Epidermal melanocyte (primary cell): ENCODE measurements around the gene SMPDL3A.

Experiments used
- DNase-seq: peaks from one replicate; pipeline ENCODE4 v3.0.0; 2011; ENCODE audit warnings: low spot score; ENCODE audit not compliant: insufficient read length

Gene SMPDL3A

GRCh38 chr6:122775975-122776374 lies 13.1 kb upstream of the SMPDL3A start:
- no peak for DNase-seq

- no peak for DNase-seq
Measured at GRCh38 chr6:122778302-122778701, 10.8 kb upstream of the SMPDL3A start.

GRCh38 chr6:122778985-122779661 lies 9.9 kb upstream of the SMPDL3A start:
- DNase-seq = no peak

GRCh38 chr6:122779667-122780066 lies 9.4 kb upstream of the SMPDL3A start, which contains the start of gene FABP7:
TSS of gene FABP7 (plus strand) at chr6:122779716. CDS start at chr6:122779795, 79 bp downstream.
- DNase-seq = no peak

GRCh38 chr6:122780114-122780513 lies 8.9 kb upstream of the SMPDL3A start:
- DNase-seq = no peak

GRCh38 chr6:122781716-122782115 lies 7.3 kb upstream of the SMPDL3A start:
- no peak for DNase-seq

GRCh38 chr6:122783401-122783800 lies 5.7 kb upstream of the SMPDL3A start:
- DNase-seq = no peak

- no peak for DNase-seq
Measured at GRCh38 chr6:122785891-122786290, 3.2 kb upstream of the SMPDL3A start.

GRCh38 chr6:122787721-122788120 lies 1.3 kb upstream of the SMPDL3A start:
- DNase-seq = no peak

GRCh38 chr6:122788208-122788607 lies 850 bp upstream of the SMPDL3A start:
- no peak for DNase-seq

- DNase-seq = peak; percentile 29
Measured at GRCh38 chr6:122788663-122789181, 336 bp upstream of the SMPDL3A start.

GRCh38 chr6:122790028-122790422 lies 967 bp downstream of the SMPDL3A start:
- DNase-seq = no peak

GRCh38 chr6:122790423-122791309 lies 1.6 kb downstream of the SMPDL3A start:
- DNase-seq = no peak

GRCh38 chr6:122791310-122791679 lies 2.2 kb downstream of the SMPDL3A start:
- DNase-seq = no peak

- DNase-seq = no peak
Measured at GRCh38 chr6:122792766-122793165, 3.7 kb downstream of the SMPDL3A start.

- DNase-seq = no peak
Measured at GRCh38 chr6:122797537-122797936, 8.5 kb downstream of the SMPDL3A start.

GRCh38 chr6:122798099-122798641 lies 9.1 kb downstream of the SMPDL3A start:
- DNase-seq = no peak

- no peak for DNase-seq
Measured at GRCh38 chr6:122799140-122799745, 10.2 kb downstream of the SMPDL3A start.

GRCh38 chr6:122799916-122800686 lies 11.0 kb downstream of the SMPDL3A start:
- DNase-seq = no peak

- no peak for DNase-seq
Measured at GRCh38 chr6:122800906-122801305, 11.8 kb downstream of the SMPDL3A start.

- DNase-seq = no peak
Measured at GRCh38 chr6:122801397-122801796, 12.3 kb downstream of the SMPDL3A start.
